Cardiac fibroblast (primary cell): ENCODE data around the gene PLA2G2A.

Source experiments
- DNase-seq, 2 donors: peaks; one replicate each; pipeline versions ENCODE4 v3.0.0 to v3.0.0-alpha.2; 2010; ENCODE audit warnings: low read depth in 2 of 2
- H3K4me3 ChIP-seq, 2 donors: replicated peaks in 1 of 2; 1 replicate in 1 of 2; 2 replicates in 1 of 2; pipeline ENCODE4 v1.5.1; 2011; ENCODE audit warnings: low read depth in 2 of 2, low read length in 2 of 2, mild to moderate bottlenecking in 2 of 2, moderate library complexity in 1 of 2
- TF ChIP-seq, protein P1 (sequence below): IDR thresholded peaks from one replicate; pipeline ENCODE4 v1.5.1; 2011; ENCODE audit warnings: low read depth, mild to moderate bottlenecking, low read length, inconsistent platforms

PLA2G2A gene

DNA sequence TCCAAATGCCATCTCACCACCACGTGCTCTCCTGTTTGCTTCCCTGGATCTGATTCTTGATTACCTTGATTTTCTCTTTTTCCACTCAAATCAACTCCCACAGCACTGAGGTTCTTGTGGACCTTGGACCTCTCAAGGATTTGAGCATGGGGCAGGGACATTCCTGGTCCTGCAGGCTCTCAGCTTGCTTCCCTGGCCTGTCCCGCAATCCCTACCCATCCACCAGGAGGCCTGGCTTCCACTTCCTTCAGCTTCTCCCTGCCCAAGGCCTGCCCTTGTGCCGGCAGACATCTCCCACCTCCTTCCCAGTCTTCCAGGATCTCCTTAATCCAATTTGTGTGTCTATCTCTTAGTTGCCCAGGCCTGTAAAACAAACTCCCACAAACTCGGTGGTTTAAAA is 21.6 kb downstream of the PLA2G2A start:
- no peak overlapping the region for H3K4me3 ChIP-seq
- TF ChIP-seq, protein P1, sequence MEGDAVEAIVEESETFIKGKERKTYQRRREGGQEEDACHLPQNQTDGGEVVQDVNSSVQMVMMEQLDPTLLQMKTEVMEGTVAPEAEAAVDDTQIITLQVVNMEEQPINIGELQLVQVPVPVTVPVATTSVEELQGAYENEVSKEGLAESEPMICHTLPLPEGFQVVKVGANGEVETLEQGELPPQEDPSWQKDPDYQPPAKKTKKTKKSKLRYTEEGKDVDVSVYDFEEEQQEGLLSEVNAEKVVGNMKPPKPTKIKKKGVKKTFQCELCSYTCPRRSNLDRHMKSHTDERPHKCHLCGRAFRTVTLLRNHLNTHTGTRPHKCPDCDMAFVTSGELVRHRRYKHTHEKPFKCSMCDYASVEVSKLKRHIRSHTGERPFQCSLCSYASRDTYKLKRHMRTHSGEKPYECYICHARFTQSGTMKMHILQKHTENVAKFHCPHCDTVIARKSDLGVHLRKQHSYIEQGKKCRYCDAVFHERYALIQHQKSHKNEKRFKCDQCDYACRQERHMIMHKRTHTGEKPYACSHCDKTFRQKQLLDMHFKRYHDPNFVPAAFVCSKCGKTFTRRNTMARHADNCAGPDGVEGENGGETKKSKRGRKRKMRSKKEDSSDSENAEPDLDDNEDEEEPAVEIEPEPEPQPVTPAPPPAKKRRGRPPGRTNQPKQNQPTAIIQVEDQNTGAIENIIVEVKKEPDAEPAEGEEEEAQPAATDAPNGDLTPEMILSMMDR: no peak
- DNase-seq: no peak

DNA sequence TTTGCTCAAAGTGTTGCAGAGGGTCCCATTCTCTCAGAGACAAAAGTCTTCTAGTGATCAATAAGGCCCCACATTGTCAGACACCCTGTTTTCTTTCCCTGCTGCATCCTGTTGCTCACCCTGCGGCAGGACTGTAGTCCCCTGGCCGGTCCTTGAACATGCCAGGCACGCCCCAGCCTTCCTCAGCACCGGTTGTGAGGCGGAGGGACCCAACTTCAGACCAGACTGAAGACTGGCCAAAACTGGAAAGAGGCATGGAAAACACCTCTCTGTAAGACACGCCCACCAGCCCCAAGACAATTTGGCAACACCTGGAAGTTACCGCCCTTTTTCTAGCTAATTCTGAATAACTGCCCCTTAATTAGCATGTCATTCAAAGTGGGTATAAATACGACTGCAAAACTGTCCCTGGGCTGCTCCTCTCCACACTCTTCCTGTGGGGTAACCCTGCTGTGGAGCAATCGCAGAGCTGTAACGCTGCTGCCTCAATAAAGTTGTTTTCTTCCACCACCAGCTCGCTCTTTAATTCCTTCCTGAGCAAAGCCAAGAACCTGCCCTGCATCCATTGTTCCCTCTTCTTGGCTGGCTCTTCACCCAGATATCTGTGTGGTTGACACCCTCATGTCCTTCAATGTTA is 23.8 kb downstream of the PLA2G2A start:
- TF ChIP-seq, protein P1: no peak
- no peak overlapping the region for H3K4me3 ChIP-seq
- DNase-seq: no peak

DNA sequence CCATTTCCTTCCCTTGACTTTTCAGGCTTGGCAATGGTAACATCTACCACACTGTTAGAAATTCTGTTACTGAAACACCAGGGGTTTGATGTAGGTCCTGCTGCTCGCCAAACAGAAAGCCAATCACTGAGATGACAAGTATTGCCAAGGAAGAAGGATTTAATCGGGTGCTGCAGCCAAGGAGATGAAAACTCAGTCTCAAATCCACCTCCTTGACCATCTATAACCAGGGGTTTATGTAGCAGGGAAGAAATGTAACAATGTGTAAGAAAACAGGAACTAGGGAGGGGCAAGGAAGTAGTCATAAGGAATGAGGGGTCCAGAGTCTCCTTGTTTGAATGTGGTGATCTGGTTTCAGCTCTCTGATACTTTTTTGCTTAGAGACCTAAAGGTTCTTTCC is 25.4 kb downstream of the PLA2G2A start:
- no peak overlapping the region for H3K4me3 ChIP-seq
- DNase-seq: no peak
- TF ChIP-seq, protein P1: no peak

DNA sequence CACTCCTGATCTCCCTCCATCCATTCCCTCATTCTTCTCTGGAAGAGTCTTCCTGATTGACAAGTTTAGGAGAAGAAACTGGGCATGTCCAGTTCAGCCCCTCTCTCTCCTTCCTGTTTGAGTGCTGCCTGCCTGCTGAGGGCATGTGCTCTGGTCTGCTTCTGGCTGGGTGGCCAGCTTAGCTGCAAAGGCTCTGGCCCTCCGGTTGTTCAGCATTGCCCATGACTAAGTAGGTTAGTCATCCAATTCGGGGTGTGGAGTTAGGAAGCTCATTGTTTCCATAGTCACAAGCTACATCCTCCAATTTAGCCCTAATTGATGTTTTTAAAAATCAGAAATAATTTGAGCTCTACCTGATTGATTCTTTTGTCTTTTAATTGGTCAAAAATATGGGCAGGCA is 30.4 kb downstream of the PLA2G2A start:
- TF ChIP-seq, protein P1: no peak
- no peak overlapping the region for H3K4me3 ChIP-seq

DNA sequence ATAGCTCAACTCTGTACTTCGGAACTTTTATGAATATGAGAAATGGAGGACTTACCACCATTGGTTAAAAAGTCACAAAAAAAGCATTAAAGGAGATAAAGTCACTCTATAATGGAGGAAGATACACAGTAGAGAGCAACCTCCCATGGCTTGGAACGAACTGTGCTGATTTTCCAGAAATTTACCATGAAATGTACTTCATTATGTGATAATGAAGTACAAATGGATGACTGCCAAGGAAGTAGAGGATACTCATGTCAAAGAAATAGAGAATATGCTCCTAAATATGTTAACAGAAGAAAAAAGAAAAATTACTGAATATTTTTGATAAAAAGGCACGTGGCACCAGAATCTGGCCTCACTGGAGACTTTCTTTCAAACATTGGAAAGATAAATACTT is 32.4 kb downstream of the PLA2G2A start:
- TF ChIP-seq, protein P1: no peak
- no peak overlapping the region for H3K4me3 ChIP-seq
- peak in 1 of 2 donors; percentile 32 for DNase-seq

More for the DNA sequence above, 30.4 kb downstream of the PLA2G2A start:
- peak; percentile 75 to 87 for DNase-seq

DNA sequence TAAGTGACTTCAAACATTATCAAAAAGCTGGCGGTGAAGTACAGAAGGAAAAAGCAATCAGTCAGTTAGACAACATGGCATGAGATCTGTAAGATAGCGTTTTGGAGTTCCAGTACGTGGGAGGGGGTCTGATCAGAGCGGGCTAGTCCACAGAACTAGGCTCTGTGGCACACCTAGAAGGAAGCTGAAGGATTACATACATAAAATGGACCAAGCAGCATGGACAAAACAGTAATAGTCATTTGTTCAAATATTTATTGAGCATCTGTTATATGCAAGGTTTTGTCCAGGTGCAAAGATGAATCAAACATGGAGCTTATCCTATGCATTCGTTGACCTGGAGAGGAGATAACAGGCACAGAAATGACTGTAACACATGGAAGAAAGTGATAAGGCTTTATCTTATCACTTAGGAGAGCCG is 33.1 kb downstream of the PLA2G2A start:
- H3K4me3 ChIP-seq: no peak overlapping the region
- no peak for DNase-seq
- TF ChIP-seq, protein P1: no peak

DNA sequence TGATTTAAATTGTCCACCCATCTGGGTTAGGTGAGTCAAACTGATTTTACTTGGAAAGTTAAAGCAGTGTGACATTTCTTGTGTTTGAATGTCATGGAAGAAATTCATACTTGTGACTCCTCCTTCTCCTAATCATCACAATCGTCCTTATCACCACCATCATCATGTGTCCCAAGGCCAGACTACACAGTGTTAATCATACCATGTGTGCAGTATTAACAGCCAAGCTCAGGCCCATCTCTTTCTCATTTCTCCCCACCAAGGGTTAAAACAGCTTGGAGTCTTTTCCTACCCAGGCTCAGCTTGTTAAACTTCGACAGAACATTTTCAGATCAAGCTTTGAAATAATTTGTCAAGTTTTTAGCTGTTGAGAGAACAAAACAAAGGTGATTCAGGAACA is 33.5 kb downstream of the PLA2G2A start:
- no peak overlapping the region for H3K4me3 ChIP-seq
- DNase-seq: no peak
- TF ChIP-seq, protein P1: no peak
